DOHH2 (cell line): ENCODE data around the gene ADAMTSL1.

Experiments used
- EZH2phosphoT487 ChIP-seq: fragments of 200-600 bp; sonication (generic); IDR thresholded peaks from 2 replicates; pipeline ENCODE4 v1.6.1; 2017; ENCODE audit warnings: borderline replicate concordance, mild to moderate bottlenecking, antibody characterized with exemption, low read length, moderate library complexity, mixed read lengths
- TF ChIP-seq, protein P1 (sequence below): fragments of 200-600 bp; sonication (generic); IDR thresholded peaks from one replicate; pipeline ENCODE4 v1.5.1; 2014; ENCODE audit warnings: antibody characterized with exemption, mild to moderate bottlenecking, low read depth, low read length; ENCODE audit not compliant: poor library complexity, severe bottlenecking

DNA sequence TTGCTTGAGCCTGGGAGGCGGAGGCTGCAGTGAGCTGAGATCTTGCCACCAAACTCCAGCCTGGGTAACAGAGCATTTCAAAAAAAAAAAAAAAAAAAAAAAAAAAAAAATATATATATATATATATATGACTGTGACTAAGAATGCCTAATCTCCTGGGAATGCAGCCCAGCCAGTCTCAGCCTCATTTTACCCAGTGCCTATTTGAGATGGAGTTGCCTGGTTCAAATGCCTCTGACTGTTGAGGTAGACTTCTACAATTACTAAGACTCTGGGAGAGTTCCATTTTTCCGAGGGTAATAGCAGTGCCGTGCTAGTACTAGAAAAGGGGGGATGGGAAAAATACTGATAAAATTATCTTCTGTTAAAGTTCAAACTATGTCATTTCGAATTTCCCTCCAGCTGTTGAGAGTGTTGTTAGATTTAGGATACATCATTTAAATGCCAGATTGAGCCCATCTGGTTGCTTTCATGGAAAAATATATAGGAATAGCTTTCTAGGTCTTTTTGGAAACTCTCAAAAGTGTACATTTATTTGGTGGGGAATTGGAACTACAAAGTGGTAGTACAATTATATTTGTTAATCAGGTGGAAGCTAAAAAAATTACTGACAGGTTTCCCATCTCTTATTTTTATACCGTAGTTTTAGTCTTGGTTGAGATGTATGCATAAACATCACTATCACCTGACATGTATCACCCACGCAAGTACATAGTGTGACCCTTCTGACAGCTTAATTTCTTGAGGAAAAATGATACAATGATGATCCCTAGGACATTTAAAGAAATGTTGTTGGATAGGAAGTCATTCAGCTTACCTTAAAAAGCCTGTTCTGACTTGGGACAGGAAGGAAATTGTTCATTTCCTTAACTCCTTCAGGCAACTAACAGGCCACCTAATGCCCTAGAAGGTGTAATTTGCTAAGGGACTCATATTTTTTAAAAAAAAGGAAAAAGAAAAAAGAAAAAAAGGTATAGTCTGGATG, 214.9 kb downstream of the ADAMTSL1 start:
- TF ChIP-seq, protein P1, sequence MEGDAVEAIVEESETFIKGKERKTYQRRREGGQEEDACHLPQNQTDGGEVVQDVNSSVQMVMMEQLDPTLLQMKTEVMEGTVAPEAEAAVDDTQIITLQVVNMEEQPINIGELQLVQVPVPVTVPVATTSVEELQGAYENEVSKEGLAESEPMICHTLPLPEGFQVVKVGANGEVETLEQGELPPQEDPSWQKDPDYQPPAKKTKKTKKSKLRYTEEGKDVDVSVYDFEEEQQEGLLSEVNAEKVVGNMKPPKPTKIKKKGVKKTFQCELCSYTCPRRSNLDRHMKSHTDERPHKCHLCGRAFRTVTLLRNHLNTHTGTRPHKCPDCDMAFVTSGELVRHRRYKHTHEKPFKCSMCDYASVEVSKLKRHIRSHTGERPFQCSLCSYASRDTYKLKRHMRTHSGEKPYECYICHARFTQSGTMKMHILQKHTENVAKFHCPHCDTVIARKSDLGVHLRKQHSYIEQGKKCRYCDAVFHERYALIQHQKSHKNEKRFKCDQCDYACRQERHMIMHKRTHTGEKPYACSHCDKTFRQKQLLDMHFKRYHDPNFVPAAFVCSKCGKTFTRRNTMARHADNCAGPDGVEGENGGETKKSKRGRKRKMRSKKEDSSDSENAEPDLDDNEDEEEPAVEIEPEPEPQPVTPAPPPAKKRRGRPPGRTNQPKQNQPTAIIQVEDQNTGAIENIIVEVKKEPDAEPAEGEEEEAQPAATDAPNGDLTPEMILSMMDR = no peak
- no peak for TF ChIP-seq EZH2phosphoT487
